PC-9 (cell line): Measurements from ENCODE around the gene CD14.

Source experiments
- CTCF ChIP-seq: fragments of 200-600 bp; sonication (generic); conservative IDR thresholded peaks from 2 replicates; pipeline ENCODE4 v1.6.1; 2017; ENCODE audit warnings: mixed run types, antibody characterized with exemption, mild to moderate bottlenecking, moderate library complexity
- EZH2 ChIP-seq: fragments of 200-600 bp; sonication (generic); IDR thresholded peaks from 2 replicates; pipeline ENCODE4 v1.8.0; 2017; ENCODE audit warnings: antibody characterized with exemption, low read depth

GRCh38 chr5:140631036-140631417, 1.9 kb downstream of the CD14 start:
- TF ChIP-seq CTCF = no peak
- TF ChIP-seq EZH2 = no peak
